ENCODE results near the gene UXS1.
A peak's percentile ranks its signal among the peaks of the same experiment; 100 is the strongest.

The UXS1 gene

DNA sequence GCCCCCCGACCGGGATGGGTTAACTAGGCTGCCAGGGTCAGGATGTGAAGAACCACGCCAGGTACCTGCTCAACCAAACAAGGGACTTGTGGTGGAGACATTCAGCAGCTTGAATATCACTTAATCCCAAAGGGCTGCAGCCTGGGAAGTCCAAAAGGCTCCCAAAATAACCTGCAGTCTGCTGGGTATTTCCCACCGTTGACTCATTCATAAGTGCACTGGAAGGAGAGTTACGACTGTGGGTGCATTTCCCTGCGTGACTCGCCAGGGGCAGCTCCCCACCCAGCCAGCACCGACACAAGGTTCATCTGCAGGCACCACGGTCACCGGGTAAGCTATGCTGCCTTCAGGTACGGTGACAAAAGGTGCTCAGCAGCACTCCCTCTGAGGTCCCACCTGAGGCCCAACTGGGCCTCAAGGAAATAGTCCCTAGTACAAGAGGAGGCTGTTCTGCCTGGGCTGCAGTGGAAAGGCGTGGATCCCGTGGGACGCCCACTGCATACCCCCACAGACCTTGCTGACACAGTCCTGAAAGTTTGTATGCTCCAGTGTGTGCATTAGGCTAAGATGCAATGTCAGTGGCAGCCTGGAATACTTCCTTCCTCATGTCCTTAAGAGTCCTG, 86.5 kb downstream of the UXS1 start:
- DNase-seq, result peak; percentile 87 to 91 (median 88)

DNA sequence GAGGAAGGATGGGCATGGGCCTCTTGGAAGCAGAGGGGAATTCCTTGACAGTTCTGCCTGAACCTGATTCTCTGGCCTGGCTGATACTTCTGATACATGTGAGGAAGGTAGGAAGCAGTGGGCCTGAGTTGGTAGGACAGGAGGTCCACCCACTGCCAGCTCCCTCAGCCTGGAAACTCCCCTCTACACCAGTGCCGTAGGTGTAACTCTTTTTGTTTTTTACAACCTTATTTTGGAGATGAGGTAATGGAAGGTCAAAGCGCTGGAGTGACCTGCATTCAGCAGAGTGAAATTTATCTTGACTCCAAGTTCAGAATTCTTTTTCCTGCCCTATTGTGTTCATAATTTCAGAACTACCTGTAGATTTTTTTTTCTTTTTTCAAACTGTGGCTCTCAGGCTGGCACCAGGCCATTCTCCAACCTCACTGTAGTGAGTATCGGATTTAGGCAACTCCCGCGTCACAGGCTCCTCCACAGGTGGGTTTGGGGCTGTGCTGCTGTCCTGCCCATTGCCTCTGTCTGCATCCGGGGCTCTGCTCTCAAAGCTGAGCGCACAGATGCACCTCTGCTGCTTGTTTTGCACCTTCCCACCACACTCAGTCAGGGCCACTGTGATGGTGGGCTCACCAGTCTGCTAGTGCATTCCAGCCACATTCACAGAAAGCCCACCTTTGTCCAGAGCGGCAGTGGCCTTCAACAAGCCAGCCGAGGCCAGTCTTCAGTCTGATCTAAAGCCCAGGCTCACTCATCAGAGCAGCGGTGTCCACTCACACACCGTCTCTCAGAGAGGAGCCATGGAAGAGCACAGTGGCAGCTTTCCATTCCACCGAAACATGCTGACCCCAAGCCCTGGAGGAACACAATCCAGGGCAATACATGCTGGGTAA, 87.2 kb downstream of the UXS1 start:
- peak; percentile 34 to 54 (median 47) for DNase-seq

DNA sequence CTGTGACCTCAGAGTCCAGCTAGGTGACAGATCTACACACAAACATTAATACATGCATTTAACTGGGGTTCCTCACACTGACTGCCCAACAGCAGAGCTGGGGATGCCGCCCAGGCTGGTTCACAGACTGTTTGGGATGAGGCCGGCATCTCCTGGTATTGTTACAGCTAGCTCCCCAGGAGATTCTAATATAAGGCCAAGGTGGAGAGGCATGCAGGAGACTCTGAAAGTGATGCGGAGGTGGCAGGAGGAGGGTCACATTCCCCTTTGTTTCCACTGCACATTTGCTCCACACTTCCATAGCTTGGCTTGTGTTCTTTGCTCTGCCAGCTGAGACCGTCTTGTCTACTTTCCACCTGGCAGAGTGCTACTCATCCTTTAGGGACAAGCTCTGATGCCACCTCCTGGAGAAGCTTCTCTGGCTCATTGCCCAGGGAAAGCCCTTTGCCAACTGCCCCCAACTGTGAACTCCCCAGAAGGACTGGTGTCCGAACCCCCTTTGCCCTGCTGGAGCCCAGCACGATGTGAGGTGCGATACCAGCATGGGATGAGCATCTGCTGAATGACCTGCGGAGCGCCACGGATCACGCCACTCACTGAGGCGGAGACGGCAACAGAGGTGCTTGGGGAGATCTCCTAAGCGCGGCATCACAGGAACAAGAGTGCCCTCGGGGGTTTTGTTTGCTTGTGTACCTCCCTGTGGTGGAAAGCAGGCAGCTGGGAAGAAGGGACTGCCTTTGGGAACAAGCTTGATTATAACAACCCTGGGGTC, 88.8 kb downstream of the UXS1 start:
- DNase-seq, result peak in 1 of 3 donors; percentile 8

DNA sequence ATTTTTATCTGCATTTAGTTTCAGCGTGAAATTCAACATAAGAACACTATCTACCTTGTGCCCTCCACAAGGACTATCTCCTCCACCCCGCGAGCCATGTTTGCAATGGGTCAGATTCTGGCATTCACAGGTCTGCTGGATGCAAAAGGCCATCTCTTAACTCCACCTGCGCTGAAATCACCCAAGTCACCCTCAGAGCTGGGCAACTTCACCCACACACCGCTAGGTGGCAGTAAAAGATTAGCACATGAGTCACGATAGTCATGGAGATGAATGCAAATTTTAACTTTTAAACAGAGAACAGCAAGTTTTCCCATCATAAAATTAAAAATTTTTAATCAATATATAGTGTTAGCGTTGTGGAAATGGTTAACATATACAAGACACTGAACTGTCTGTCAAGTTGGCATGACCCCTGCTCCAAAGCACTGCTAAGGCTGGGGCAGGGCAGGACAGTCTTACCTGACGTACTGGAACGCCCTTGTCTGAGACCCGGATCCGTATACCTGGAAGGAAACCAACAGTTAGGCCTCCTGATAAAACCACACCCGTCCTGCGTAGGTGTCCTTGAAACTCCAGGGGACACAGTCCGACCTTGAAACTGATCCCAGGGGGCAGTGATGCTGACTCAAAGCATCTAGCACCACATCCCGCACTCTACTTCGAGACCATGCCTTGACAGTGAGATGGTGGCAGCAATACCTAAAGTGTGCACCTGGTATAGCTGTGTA, 89.6 kb downstream of the UXS1 start:
- DNase-seq, result peak; percentile 56 to 86 (median 80)

DNA sequence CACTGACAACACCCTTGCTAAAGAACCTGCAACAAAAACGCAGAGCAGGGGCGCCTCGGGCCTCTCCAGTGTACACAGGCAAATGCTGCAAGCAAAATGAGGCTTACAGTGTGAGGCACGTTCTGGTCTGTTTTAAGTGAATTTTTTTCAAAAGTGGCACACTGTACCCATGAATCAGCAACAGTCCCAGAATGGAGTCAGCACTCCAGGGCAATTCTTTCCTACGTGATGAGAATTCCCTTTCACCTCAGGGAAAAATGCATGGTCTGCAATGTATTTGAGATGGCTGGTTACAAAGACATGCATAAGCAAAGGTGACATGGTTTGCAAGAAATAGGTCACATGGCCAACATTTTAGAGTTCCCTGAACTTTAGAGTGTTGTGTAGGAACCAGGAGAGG, 94.4 kb downstream of the UXS1 start:
- no peak for DNase-seq

DNA sequence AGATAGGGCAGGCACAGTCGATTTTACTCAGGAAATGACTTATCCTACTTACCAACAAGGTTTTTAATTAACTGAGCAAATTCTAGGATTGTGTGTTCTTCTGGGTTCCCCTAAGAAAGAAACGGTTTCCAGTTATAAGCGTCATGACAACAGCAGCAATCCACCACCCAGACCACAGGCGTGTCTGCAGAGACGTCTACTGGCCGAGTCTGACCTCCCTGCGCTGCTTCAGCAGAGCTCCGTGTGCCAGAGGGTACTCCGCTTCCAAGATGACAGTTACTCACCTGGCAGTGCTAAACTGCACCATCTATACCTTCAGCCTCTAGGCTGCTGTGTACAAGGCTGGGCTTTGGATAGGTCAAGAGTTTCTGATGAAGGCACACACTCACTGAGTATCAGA, 95.4 kb downstream of the UXS1 start:
- DNase-seq, result no peak

DNA sequence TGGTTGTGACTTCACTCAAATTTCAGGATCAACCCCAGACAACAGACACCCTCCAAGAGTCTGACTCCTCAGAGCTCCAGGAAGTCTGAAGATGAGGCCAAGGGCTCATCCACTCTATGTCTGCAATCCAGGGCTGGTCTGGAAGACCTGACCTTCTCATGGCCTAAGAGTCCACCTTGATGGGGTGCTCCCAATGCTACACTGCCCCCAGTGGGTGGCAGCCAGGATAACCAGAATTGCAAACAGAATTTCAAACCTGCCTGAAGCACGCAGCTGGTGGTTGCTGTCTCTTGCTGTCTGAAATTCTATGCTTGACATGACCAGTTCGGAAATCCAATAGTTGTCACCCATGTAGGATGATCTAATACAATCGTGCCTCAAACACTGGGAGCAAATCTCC, 96.0 kb downstream of the UXS1 start:
- DNase-seq, result no peak

DNA sequence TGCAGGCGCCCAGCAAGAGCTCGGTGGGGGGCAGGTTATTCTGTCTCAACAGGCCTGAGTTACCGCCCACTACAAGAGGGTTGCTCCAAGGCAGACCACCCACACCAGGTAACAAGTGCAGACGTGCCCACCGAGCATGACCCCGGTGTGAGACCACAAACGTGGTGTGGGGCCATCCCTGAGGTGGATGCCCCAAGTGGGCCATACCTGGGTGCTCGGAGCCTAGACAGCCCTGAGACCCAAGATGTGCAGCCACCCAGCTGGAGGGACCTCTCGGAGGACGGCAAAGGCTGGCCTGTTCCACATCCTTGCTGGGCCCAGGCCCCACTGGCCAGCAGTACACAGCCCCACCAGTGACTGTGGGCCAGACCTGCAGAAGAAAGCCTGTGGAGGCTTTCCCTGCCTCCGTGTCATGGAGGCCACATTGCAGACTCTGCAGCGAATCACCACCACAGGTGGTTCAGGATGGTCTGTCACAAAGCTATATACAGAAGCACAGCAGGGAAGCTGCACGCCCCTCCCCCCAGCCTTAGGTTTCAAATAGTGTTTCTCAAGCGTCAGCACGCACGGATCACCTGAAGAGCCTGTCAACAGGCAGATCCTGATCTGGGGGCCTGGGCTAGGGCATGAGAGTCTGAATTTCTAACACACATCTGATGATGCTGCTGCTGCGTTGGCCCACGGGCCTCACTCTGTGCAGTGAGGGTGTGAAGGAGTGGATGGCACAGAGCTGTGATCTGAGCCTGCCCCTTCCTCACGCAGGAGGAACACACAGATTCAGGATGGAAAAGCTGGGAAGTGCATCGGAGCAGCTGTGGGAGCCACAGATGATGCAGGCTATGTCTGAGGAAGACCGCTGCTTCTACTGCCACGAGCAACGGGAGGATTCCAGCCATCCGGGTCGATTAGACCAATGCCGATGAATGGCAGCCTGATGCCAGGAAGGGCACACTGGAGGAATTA, 96.8 kb downstream of the UXS1 start:
- DNase-seq, result no peak

DNA sequence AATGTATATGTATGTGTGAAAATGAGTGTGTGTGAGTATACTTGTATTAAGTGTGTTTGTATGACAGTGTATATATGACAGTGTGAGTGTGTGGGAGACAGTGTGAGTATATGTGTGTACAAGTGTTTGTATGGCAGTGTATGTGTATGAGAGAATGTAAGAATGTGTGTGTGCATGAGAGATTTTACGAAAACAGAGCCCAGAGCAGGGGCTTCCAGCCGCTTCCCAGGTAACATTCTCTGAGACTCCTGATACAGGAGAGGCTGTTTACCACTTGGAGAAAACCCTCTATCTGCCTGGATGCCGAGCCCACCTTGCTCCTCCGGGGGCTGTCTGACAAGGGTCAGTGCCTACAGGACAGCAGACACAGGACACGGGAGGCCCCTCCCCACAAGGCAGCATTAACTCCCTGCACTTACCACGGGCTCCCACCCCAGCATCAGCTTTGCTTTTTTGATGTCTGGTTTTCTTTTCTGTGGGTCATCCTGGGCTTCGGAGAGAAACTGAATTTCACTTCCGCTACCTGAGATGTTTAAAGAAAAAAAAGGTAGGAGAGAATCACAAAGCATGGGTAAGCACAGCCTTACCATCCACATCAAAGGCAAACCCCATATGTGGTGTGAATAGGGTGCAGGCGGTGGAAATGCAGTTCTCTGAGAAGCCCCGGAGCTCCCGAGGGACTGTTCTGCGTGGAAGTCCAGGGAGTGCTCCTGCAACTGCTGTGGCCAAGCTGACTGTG, 97.6 kb downstream of the UXS1 start:
- no peak for DNase-seq

DNA sequence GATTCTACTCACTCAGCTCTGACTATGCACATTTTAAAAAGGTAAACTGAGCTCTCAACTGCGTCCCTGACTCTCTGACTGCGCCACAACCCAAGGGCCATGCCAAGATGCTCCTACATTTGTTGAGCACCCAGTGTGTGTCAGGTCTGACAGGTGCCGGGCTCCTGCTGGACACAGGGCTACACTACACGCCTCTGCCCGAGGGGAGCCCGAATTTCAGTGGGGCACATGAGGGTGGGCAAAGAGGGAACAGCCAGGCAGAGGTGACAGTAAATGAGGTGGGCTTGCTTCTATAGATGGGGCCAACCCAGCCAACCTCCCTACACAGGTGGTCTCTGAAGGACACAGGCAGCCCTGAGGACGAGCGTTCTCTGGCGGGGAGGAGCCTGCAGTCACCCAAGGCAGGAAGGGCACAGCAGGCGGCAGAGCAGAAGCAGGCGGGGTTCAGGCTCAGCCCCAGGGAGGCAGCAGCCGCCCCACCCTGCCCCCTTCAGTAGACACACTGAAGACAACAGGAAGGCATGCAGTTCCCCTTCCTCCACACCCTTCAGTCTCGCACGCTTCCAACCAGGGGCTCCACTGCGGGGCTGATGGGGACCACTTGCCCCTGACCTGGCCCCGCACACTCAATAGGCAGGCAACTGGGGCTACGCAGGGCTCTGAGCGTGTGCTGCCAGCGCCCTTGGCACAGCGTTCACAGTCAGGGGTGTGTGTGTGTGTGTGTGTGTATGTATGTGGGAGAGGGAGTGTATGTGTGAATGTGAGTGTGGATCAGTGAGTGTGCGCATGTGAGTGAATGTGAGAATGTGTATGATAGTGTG, 98.4 kb downstream of the UXS1 start:
- DNase-seq, result peak in 1 of 3 donors; percentile 27

DNA sequence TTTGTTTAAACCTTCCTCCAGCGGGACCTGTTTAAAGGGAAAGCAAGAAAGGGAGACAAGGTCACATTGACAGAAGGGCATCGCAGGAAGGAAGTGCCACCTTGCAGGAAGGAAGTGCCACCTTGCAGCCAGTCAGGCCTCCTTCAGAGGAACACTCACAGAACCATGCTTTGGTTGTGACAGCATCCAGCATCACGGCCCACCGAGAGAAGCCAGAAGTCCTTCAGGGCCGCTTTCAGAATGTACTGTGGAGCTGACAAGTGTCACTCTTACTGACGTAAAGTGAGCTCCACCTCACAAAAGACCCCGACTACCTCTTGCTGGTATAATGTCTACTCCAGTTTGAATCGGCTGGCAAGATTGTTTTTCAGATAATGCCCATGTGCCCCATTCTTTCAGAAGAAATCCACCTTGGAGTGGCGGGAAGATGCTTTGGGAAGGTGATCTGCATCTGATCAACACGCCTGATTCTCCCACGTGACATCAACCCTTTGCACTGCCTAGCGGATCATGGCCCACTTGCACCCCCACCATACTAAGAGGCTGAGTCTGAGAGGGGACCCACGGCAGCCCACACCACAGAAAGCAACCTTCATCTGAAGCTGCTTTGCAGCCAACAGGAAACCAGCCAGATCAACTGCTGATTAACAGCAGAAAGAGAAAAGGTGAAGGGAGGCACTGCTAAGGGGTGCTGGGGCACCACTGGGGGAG, 99.8 kb downstream of the UXS1 start:
- DNase-seq, result no peak

DNA sequence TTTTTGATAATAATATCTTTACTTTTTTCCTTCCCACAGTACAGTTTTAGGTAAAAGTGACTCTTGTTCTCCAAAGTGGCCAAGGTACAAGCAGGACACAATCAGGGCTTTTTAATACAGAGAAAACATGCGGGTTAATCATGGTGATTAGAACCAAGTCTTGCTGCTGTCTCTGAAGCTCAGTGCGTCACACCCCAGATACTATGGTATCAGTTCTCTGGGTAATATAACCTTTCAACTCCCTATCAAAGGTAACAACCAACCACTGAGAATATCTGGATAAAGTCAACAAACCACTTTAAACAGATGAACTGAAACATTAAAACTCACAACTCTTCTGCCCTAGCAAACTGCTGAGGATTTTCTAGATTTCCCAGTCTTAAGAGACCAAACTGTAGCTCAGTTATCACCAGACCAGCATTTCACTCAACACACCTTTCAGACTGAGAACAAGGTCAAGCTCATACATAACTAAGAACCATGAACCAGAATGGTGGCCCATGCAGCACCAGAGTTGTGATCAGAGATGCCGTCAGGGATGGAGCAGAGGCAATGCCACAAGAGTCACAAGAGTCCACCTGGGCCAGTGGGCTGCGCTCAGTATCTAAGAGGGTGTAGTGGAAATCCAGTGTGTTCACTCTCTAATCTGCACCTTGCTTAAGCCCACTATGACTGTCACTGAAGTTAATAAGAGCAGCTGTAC, 103.0 kb downstream of the UXS1 start:
- no peak for DNase-seq

DNA sequence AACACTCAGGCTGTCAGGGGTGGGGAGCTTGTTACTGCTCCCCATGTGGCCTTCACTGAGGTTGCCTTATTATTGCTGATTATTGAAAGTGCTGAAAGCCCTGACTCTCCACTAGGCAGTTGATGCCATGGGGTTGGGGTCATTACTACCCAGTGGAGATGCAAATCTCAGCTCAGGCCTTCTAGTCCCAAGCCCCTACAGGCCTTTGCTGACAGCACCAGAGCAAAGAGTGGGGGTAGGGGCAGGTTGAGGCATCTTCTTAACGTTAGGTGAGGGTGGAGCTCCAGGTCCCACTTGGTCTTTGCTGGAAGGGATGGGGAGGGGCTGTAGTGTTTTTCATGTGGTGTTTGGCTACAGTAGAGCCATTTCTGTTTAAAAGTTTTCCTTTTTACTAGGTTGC, 104.5 kb downstream of the UXS1 start:
- no peak for DNase-seq

DNA sequence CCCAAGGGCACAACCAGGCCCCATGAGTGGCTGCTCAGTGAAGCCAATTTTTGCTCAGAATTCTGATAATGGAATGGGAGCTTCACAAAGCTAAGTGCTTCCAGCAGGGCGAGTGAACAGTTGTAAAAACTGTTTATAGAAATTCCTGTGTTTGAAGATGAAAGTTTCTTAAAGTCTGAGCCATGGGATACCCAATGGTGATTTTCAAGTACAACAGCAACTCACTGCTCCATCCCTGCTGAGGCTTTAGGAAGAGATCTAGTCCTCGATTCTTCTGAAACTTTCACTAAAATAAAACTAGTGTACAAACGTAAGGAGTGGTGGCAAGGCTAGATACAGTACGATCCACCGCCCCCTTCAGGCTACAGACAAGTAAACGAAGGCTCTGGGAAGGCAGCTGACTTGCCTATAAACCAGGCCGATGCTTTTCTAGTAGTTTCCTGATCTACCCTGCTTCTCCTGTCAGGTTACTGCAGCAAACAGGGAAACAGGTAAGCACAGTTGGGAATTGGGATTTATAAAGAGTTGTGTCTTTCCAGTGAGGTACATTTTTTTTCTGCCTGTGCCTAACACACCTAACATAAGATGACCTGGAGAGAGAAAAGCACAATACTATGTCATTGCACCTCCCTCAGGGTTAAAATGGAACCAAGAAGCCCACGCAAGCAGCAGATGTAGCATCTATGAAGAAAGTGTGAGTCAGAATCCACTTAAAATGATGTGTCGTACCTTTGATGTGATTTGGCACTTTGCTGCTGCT, 108.7 kb downstream of the UXS1 start:
- peak in 2 of 3 donors; percentile 30 to 51 for DNase-seq

DNA sequence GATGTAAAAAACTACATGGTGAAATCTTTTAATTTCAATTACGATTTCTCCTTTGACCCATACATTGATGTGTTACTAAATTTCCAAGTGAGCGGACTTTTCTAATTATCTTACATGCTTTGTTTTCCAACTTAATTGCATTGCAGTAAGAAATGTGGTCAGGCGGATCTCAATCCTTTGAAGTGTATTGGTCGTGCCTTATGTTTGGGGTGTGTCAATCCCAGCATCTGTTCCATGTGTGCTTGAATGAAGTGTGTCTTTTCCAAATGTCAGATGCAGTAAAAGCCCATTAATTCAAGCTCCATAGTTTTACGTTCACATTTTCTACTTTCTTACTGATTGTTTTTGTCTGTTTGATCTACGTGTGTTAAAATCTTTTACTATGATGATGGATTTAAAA, 113.1 kb downstream of the UXS1 start:
- no peak for DNase-seq

DNA sequence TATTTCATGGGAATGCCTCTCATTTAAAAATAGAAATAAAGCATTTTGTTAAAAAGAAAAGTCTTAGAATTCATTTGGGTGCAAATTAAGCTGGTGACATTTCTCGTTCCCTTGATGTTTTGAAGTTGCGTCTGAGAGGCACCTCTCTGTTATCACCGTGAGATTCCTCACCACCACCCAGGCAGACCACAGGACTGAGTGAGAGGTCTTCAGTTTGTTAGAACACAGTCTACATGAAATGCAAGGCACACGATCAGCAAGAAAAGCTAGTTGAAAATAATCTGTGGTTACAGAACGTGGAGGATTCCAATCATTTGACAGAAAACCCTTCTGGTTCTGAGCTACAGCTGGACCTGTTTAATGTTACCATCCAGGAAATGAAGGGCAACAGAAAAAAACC, 116.0 kb downstream of the UXS1 start:
- no peak for DNase-seq

DNA sequence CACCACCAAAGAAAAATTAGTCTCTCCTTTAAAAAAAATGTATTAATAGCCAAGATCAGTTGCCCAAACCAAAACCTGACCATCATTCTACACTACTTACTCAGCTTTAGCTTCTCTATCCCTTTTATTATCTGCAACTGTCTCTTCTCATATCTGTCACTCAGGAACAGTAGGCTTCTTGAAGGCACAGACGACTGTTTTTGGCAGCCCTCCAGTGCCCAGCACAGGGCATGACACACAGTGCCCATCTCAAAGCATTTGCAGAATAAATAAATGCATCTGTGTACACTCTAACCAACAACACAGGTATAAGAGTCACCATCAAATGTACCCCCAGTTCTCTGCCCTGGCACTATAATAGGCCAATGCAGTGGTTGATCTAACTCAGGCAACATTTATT, 117.2 kb downstream of the UXS1 start:
- DNase-seq, result no peak

DNA sequence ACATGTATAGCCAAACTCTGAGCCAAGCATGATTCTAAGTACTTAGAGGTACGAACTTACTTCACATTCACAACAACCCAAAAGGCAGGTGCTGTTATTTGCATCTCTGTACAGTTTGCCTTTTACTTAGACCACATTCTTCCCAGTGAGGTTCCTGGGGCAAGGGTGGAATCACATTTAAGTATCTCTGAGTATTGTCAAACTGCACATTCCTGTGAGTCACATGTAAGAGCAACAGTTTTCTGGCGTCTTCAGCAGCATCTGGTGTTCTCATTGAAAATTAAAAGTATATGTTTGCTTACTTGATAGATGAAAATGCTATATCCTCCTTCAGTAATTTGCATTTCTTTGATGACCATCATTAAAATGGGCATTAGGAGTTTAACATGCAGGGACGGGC, 119.1 kb downstream of the UXS1 start:
- DNase-seq, result no peak

All from suppressor macrophage treated with lipopolysaccharide for 1 hour (primary cell).